Left lung (tissue), 10 donors: ENCODE results near the gene SLC33A1. TPM values are rescaled to one million over a fixed set of nuclear protein-coding genes. Genes with fewer than 3 reads are reported as not detected.

Experiments used
- ATAC-seq: fragments of 200-7000 bp; cut with Tn5 transposase; one replicate; pipeline ENCODE4 v1.9.1; 2020; ENCODE audit warnings: moderate library complexity
- DNase-seq, 4 donors: peaks; one replicate each; pipeline ENCODE4 v3.0.0-alpha.2; 2013 to 2020
- H3K27ac ChIP-seq, 2 donors: fragments of 200-600 bp; sonication (generic) in 1 of 2; one replicate each; pipeline versions ENCODE4 v1.5.0 to v1.8.0; 2020 to 2021
- H3K27me3 ChIP-seq, 2 donors: fragments of 200-600 bp; sonication (generic) in 1 of 2; one replicate each; pipeline versions ENCODE4 v1.5.0 to v1.8.0; 2020 to 2021
- H3K36me3 ChIP-seq, 2 donors: fragments of 200-600 bp; sonication (generic) in 1 of 2; one replicate each; pipeline versions ENCODE4 v1.5.0 to v1.8.0; 2020 to 2021
- H3K4me1 ChIP-seq, 2 donors: fragments of 200-600 bp; one replicate each; pipeline ENCODE4 v1.8.0; 2021
- H3K4me3 ChIP-seq, 2 donors: fragments of 200-600 bp; sonication (generic) in 1 of 2; one replicate each; pipeline versions ENCODE4 v1.5.0 to v1.8.0; 2020 to 2021; ENCODE audit warnings: mild to moderate bottlenecking in 1 of 2
- H3K9me3 ChIP-seq, 2 donors: fragments of 200-600 bp; sonication (generic) in 1 of 2; one replicate each; pipeline versions ENCODE4 v1.5.0 to v1.8.0; 2020 to 2021
- intact Hi-C, 2 donors: fragments of 100-400 bp; cut with DNase I; formaldehyde crosslinking; loops; one replicate each; pipeline versions ENCODE4 v1.11.2 to v1.14.2; 2022
- polyA plus RNA-seq, 6 donors: library from polyadenylated mRNA; unstranded; fragments of 120-200 nt; gene quantifications; one replicate each; pipeline ENCODE4 v1.2.1, GENCODE V29; 2013; ENCODE audit not compliant: insufficient read length in 6 of 6
- total RNA-seq, 2 donors: library from RNA; stranded (reverse); fragmentation: NEBNext Ultra II Directional; extraction: Animal tissue kit (Norgen Biotek cat#: 25700); gene quantifications; one replicate each; pipeline ENCODE4 v1.2.1, GENCODE V29; 2021
- TF ChIP-seq, protein P1 (sequence below), 2 donors: fragments of 200-600 bp; sonication (generic) in 1 of 2; IDR thresholded peaks; one replicate each; pipeline versions ENCODE4 v1.5.0 to v1.8.0; 2021; ENCODE audit warnings: antibody characterized with exemption in 2 of 2
- donor health status: DM: no; HTN: yes; CAD: no.
- donor health status: DM: no; HTN: no; CAD: no.

Gene SLC33A1
- total and polyA plus RNA-seq, 8 donors = 29.0 to 48.9 (median 36.1) TPM

DNA sequence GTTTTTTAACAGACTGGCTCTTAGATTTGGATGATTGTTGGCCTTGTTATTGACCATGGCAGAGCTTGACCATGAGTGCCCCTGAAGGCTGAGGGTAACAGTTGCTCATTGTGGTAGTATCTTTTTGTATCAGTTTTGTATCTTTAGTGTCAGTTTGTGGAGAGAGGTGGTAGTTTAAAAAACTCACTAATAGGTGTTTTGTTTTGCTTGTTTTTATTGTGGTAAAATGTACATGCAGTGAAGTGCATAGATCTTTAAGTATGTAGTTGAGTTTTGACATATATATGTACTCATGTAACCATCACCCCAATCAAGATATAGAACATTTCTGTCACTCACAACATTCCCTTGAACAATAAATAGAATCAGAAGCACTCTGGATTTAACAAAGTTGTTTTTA, 26.1 kb upstream of the SLC33A1 start:
- Histone ChIP-seq H3K36me3 (no peaks in the 10 kb centered on the region), H3K27ac (no peak overlapping the region), H3K4me3 (no peak overlapping the region), H3K27me3 (no peaks in the 10 kb centered on the region), H3K4me1 (peaks cover 3 to 6% of the 10 kb centered on the region in 2 donors), H3K9me3 (no peaks in the 10 kb centered on the region)
- ATAC-seq = no peak
- TF ChIP-seq, protein P1, sequence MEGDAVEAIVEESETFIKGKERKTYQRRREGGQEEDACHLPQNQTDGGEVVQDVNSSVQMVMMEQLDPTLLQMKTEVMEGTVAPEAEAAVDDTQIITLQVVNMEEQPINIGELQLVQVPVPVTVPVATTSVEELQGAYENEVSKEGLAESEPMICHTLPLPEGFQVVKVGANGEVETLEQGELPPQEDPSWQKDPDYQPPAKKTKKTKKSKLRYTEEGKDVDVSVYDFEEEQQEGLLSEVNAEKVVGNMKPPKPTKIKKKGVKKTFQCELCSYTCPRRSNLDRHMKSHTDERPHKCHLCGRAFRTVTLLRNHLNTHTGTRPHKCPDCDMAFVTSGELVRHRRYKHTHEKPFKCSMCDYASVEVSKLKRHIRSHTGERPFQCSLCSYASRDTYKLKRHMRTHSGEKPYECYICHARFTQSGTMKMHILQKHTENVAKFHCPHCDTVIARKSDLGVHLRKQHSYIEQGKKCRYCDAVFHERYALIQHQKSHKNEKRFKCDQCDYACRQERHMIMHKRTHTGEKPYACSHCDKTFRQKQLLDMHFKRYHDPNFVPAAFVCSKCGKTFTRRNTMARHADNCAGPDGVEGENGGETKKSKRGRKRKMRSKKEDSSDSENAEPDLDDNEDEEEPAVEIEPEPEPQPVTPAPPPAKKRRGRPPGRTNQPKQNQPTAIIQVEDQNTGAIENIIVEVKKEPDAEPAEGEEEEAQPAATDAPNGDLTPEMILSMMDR (IDR thresholded peaks at IDR 0.05) = no peak
- DNase-seq = no peak
- intact Hi-C loops = no loop called here

- ATAC-seq = no peak
- H3K9me3 ChIP-seq = no peaks in the 10 kb centered on the region
- H3K27ac ChIP-seq = no peak overlapping the region
- no peaks in the 10 kb centered on the region for H3K27me3 ChIP-seq
- no peak overlapping the region for H3K4me3 ChIP-seq
- intact Hi-C loops = no loop called here
- H3K36me3 ChIP-seq = no peaks in the 10 kb centered on the region
- TF ChIP-seq, protein P1 (IDR thresholded peaks at IDR 0.05) = no peak
- peaks cover 15 to 42% of the 10 kb centered on the region in 2 donors for H3K4me1 ChIP-seq
- DNase-seq = no peak
These were observed 22.3 kb upstream of the SLC33A1 start for GRCh38 chr3:155876503-155876902.

DNA sequence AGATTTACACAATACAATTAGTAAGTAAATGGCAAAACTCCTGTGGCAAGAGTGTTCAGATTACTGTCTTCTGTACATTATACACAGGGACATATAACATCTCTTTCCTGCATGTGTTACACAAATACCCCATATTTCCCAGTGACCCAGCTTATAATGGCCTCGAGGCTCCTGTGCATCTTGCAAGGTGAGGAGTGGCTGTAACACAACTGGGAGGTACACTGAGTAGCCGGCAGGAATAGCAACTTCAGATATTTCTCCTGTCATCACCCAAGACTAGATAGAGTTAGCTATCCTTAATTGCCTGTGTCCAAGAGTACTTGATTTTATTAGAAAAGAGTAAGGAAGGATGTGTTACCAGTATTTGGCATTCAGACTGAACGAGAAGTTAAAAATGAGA, 21.8 kb upstream of the SLC33A1 start:
- TF ChIP-seq, protein P1 (IDR thresholded peaks at IDR 0.05) = no peak
- no peak for ATAC-seq
- intact Hi-C loops = no loop called here

DNA sequence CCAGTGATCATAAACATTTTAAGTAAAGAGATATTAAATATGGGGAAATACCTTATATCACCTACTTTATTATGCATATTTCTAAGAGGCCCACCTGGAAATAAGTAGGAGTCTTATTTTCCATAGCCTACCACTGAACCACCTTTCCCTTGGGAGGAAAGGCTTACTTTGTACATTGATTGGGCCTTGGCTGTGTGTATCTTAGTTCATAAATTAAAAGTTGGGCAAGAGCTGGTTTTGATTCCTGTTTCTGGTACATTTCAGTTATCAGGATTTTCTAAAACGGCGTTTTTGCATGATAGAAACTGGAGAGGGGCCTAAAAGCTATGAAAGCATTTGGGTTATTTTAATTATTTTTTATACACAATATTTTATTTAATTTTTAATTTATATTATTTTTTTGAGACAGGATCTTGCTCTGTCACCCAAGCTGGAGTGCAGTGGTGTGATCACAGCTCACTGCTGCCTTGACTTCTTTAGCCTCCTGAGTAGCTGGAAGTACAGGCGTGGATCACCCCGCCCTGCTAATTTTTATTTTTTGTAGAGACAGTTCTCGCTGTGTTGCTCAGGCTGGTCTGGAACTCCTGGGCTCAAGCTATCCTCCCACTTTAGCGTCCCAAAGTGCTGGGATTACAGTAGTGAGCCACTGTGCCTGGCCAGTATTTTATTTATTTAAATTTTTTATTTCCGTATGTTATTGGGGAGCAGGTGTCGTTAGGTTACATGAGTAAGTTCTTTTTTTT, 18.8 kb upstream of the SLC33A1 start:
- intact Hi-C loops = no loop called here
- Histone ChIP-seq H3K4me1 (peaks cover 20 to 51% of the 10 kb centered on the region in 2 donors), H3K27ac (no peak overlapping the region), H3K36me3 (no peaks in the 10 kb centered on the region), H3K9me3 (no peaks in the 10 kb centered on the region), H3K27me3 (no peaks in the 10 kb centered on the region), H3K4me3 (no peak overlapping the region)
- TF ChIP-seq, protein P1 (IDR thresholded peaks at IDR 0.05) = no peak
- ATAC-seq (no peak), DNase-seq (no peak)

More for the DNA sequence above, 21.8 kb upstream of the SLC33A1 start:
- Histone ChIP-seq H3K27ac (no peak overlapping the region), H3K4me1 (peaks cover 12 to 42% of the 10 kb centered on the region in 2 donors), H3K36me3 (no peaks in the 10 kb centered on the region), H3K4me3 (no peak overlapping the region), H3K9me3 (no peaks in the 10 kb centered on the region), H3K27me3 (no peaks in the 10 kb centered on the region)
- no peak for DNase-seq

GRCh38 chr3:155871746-155872158, 17.5 kb upstream of the SLC33A1 start:
- peaks cover 20 to 51% of the 10 kb centered on the region in 2 donors for H3K4me1 ChIP-seq
- peak overlapping the region; percentile 91 to 94 for H3K27ac ChIP-seq
- no peaks in the 10 kb centered on the region for H3K27me3 ChIP-seq
- intact Hi-C loops = no loop called here
- H3K9me3 ChIP-seq = no peaks in the 10 kb centered on the region
- no peaks in the 10 kb centered on the region for H3K36me3 ChIP-seq
- TF ChIP-seq, protein P1 (IDR thresholded peaks at IDR 0.05) = no peak
- no peak for ATAC-seq
- DNase-seq = no peak
- H3K4me3 ChIP-seq = peak overlapping the region; percentile 94 to 96
